Stimulated activated naive B cell treated with anti-CD40 and anti-IgM and Interleukin-4, amounts not matched to agents 10 μg/mL and 1 μg/mL and 100 μg/mL, for 72 hours (primary cell): ENCODE measurements around the gene ARHGEF28.

Experiments
- ATAC-seq, 2 donors: fragments of 150-1000 bp; cut with Tn5 transposase; replicated peaks; 2 replicates each; pipeline ENCODE4 v1.10.0; 2021; ENCODE audit warnings: moderate library complexity in 1 of 2
- DNase-seq: peaks from one replicate; pipeline ENCODE4 v3.0.0; 2021
- H3K27ac Mint-ChIP-seq: one replicate; pipeline ENCODE4 v1.8.0; 2022; ENCODE audit warnings: mild to moderate bottlenecking, mixed read lengths
- H3K27me3 Mint-ChIP-seq, 2 donors: one replicate each; pipeline ENCODE4 v1.8.0; 2022; ENCODE audit warnings: mixed read lengths in 2 of 2
- H3K36me3 Mint-ChIP-seq, 2 donors: one replicate each; pipeline ENCODE4 v1.8.0; 2022; ENCODE audit warnings: mixed read lengths in 2 of 2, mild to moderate bottlenecking in 1 of 2
- H3K4me1 Mint-ChIP-seq, 2 donors: one replicate each; pipeline ENCODE4 v1.8.0; 2022; ENCODE audit warnings: mixed read lengths in 2 of 2, mild to moderate bottlenecking in 1 of 2
- H3K4me3 Mint-ChIP-seq, 2 donors: one replicate each; pipeline ENCODE4 v1.8.0; 2022; ENCODE audit warnings: mild to moderate bottlenecking in 2 of 2, mixed read lengths in 2 of 2, moderate library complexity in 1 of 2
- H3K9me3 Mint-ChIP-seq, 2 donors: one replicate each; pipeline ENCODE4 v1.8.0; 2022; ENCODE audit warnings: mixed read lengths in 2 of 2, mild to moderate bottlenecking in 1 of 2

Gene ARHGEF28

DNA sequence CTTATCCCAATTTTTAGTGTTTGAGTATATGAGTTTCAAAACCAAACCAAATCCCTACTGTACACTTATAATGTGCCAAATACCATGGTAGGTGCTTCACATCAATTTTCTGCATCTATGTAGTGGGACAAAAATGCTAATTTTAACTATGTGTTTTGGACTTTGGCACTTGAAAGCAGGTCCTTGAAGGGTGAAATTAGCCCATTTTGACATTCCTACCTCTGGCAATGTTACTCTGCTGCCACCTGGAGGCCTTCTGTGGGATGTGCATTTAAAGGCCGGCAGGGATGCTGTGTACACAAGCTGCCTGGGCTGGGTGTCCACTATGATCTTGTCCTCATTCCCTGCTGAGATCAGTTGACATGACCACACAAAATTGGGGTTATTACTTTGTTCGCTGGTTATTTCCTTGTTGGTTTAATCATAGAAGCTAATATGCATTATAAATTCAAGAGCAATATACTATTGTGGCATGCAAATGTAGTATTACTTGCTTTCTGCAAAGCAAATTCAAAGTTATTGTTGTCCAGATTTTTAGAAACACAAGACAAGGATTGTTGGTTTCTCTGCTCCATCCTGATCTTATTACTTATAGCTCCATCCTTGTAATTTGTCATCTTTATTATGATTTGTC lies 166.8 kb downstream of the ARHGEF28 start:
- no peak overlapping the region for H3K4me3 Mint-ChIP-seq
- no peaks in the 10 kb centered on the region for H3K36me3 Mint-ChIP-seq
- peaks cover 0 to 7% of the 10 kb centered on the region in 2 donors for H3K4me1 Mint-ChIP-seq
- peak; percentile 76 to 87 for ATAC-seq
- H3K27ac Mint-ChIP-seq = no peak overlapping the region
- H3K9me3 Mint-ChIP-seq = no peaks in the 10 kb centered on the region
- peaks cover 7 to 12% of the 10 kb centered on the region in 2 donors for H3K27me3 Mint-ChIP-seq
- DNase-seq = peak; percentile 50

DNA sequence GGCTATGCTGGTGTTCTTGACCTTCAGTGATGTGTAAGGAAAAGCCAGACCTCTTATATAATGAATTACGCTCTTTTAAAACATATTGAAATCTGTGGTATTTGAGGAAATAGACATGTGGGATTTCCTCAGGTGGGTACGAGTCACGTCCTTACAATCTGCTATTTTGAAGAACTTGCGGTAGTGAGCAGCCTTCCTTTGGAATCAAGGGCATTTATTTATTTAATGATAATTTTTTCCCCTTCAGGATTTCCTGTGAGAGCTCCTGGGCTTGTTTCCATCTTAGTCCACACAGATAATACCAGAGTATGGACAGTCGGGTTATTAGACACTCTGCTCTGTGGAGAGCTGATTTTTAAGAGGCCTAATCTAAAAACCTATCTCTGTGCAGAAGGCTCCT lies 167.9 kb downstream of the ARHGEF28 start:
- no peak for DNase-seq
- H3K27me3 Mint-ChIP-seq = peaks cover 7 to 12% of the 10 kb centered on the region in 2 donors
- no peaks in the 10 kb centered on the region for H3K36me3 Mint-ChIP-seq
- no peaks in the 10 kb centered on the region for H3K9me3 Mint-ChIP-seq
- no peak overlapping the region for H3K4me3 Mint-ChIP-seq
- H3K27ac Mint-ChIP-seq = no peak overlapping the region
- ATAC-seq = no peak
- peaks cover 2 to 9% of the 10 kb centered on the region in 2 donors for H3K4me1 Mint-ChIP-seq

DNA sequence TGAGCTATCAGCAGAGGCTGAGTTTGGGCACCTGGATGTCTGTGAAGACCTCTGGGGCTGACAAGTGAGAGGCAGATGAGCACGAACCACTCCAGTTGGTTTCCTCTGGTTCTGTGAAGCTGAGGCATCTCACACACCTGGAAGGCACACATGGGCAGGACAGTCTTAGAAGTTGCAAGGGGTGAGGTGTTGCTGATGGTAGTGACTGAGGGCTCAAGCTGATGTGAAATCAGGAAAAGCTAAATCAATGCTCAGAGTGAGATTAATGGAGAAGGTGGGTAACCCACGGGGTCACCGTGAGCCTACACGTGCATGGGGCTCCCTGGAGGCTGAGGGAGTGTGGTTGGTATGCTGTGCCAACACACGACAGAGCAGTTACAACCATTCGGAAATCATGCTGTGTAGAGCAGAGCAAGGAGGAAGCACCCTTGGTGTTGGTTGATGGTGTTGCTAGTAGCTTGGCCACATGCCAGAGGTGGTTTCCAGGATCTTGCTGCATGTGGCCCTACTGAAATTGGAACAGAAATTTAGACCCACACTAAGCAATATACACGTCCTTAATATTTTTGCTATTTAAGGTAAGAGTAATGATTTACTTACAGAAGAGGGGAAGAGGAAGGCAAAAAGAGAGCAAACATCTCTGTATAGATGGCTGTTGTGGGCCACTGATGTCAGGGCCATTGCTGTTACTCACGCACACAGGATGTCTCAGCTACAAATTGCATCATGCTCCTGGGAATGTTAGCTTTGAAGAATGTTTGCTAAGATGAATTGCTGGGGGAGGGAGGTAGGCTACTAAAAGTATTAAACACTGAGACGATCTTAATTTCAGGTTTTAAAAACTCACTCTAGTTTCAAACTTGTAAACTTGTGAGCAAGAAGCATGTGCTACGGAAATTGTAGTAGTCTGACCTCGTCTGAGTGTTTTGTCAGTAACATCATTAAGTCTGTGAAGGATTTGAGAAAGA lies 170.5 kb downstream of the ARHGEF28 start:
- H3K27ac Mint-ChIP-seq = no peak overlapping the region
- H3K27me3 Mint-ChIP-seq = peaks cover 10 to 20% of the 10 kb centered on the region in 2 donors
- ATAC-seq = peak; percentile 38 to 49
- no peak for DNase-seq
- no peak overlapping the region for H3K4me3 Mint-ChIP-seq
- peaks cover 7 to 18% of the 10 kb centered on the region in 2 donors for H3K4me1 Mint-ChIP-seq
- H3K36me3 Mint-ChIP-seq = peaks cover 0 to 2% of the 10 kb centered on the region in 2 donors
- no peaks in the 10 kb centered on the region for H3K9me3 Mint-ChIP-seq

DNA sequence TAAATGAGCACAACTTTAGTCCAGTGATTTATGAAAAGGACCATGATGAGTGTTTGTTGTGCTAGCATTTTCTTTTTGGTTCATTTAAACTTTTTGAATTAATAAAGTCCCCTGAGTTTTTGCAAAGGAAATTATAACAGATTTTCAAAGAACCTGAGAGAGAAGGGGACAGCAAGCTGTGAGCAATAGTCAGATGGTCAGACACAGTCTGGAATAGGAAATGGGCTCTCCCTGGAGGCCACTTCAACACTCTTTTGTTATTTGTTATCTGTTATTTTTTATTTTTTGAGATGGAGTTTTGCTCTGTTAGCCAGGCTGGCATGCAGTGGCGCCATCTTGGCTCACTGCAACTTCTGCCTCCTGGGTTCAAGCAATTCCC lies 171.1 kb downstream of the ARHGEF28 start:
- Mint-ChIP-seq H3K27me3 (peaks cover 10 to 20% of the 10 kb centered on the region in 2 donors), H3K4me1 (peaks cover 7 to 18% of the 10 kb centered on the region in 2 donors), H3K36me3 (peaks cover 0 to 2% of the 10 kb centered on the region in 2 donors), H3K27ac (no peak overlapping the region), H3K9me3 (no peaks in the 10 kb centered on the region), H3K4me3 (no peak overlapping the region)
- DNase-seq (no peak), ATAC-seq (no peak)

DNA sequence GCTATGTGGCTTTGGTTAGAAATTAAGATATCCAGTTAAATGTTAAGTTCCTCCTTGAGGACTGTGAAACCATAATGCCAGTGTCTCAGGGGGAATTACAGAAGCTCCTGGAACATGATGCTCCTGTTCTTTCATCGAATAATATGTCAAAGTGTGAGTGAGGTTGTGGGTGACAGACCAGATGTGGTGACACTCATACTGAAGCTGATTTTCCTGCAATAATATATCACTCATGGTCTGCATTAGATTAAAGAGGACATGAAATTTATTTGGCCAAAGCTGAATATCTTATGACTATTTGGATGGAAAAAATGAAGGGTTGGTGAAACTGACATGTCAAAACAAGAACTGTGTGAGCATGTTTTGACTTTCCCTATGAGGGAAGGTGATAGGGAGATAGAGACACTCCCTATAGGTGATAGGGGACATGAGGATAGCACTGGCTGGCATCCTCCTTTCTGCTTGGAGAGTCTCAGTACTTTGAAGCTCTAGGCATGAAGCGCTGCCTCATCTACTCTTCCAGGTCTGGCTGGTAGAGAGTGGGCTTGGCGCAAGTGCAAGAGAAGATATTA lies 173.5 kb downstream of the ARHGEF28 start:
- no peak overlapping the region for H3K4me3 Mint-ChIP-seq
- H3K9me3 Mint-ChIP-seq = no peaks in the 10 kb centered on the region
- DNase-seq = no peak
- H3K4me1 Mint-ChIP-seq = peaks cover 7 to 18% of the 10 kb centered on the region in 2 donors
- no peak overlapping the region for H3K27ac Mint-ChIP-seq
- H3K36me3 Mint-ChIP-seq = peaks cover 0 to 2% of the 10 kb centered on the region in 2 donors
- peaks cover 13 to 20% of the 10 kb centered on the region in 2 donors for H3K27me3 Mint-ChIP-seq
- peak; percentile 77 to 89 for ATAC-seq

DNA sequence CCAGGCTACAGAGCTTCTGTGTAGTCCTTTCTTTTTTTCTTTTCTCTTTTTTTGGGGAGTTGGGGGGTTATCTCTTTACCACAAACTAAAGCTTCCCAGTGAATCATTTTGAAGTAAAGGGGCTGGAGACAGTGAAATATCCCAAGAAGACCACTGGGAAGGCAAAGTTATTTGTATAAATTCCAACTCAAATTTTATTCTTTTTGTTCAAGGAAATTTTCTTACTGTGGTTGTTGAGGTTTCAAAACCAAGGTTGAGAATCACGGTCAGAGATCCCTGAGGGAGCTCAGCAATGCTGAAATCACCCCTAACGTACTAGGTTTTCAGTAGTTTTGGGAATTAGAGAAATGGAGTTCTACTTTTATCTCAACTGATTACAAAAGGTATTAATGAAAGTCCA lies 175.7 kb downstream of the ARHGEF28 start:
- peaks cover 8 to 9% of the 10 kb centered on the region in 2 donors for H3K27me3 Mint-ChIP-seq
- peaks cover 0 to 2% of the 10 kb centered on the region in 2 donors for H3K36me3 Mint-ChIP-seq
- no peak overlapping the region for H3K4me3 Mint-ChIP-seq
- peaks cover 7 to 11% of the 10 kb centered on the region in 2 donors for H3K4me1 Mint-ChIP-seq
- no peak for DNase-seq
- ATAC-seq = no peak
- H3K27ac Mint-ChIP-seq = no peak overlapping the region
- H3K9me3 Mint-ChIP-seq = no peaks in the 10 kb centered on the region

DNA sequence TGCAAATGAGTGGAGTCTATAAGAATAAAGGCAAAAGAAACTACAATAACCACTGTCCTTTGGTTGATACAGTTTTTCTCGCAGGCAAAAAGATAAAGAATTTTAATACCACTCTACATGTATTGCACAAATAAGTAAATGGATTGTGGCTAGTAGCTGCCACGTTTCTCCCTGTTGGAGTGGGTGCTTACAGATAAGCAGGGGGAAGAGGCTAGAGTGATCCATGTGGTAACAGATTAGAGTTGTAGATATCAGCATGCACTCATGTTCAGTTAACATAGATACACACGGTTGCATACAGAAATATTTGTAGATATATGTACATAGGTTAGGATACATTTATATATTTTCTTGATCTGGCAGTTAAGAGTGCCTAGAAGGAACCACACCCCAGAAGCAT lies 179.5 kb downstream of the ARHGEF28 start:
- no peak for DNase-seq
- no peak for ATAC-seq
- H3K9me3 Mint-ChIP-seq = no peaks in the 10 kb centered on the region
- no peak overlapping the region for H3K27ac Mint-ChIP-seq
- H3K36me3 Mint-ChIP-seq = peaks cover 0 to 1% of the 10 kb centered on the region in 2 donors
- no peak overlapping the region for H3K4me3 Mint-ChIP-seq
- no peaks in the 10 kb centered on the region for H3K4me1 Mint-ChIP-seq
- H3K27me3 Mint-ChIP-seq = peaks cover 6 to 8% of the 10 kb centered on the region in 2 donors

DNA sequence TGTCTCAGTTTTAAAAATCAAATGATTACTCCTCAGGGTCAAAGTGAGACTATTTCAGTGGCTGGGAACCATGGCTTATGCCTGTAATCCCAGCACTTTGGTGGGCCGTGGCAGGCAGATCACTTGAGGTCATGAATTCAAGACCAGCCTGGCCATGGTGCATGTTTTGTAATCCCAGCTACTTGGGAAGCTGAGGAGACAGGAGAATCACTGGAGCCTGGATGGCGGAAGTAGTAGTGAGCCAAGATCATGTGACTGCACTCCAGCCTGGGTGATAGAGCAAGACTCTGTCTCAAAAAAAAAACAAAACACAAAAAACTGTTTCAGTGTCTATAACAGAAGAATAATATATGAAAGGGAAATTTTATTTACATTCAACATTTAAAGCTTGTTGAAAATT lies 182.9 kb downstream of the ARHGEF28 start:
- no peaks in the 10 kb centered on the region for H3K36me3 Mint-ChIP-seq
- no peak for DNase-seq

DNA sequence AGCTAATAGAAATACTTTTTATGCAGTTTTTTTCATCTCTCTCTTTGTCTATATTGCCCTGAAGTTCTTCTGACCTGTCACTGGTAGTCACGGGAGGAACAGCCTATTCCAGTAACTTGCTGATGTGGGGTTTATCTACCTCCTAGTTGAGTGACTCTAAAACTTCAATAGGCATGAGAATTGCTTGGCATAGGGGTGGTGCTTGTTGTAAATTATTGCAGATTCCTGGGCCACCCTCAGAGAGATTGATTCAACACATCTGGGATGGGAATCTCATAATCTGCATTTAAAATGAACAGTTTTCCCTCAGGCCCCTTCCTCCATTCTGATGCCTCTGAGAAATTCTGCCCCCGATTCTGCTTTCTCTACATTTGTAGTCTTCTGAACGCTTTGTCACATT lies 184.4 kb downstream of the ARHGEF28 start:
- no peaks in the 10 kb centered on the region for H3K36me3 Mint-ChIP-seq
- ATAC-seq = no peak
- DNase-seq = no peak
- H3K4me3 Mint-ChIP-seq = no peak overlapping the region
- H3K4me1 Mint-ChIP-seq = no peaks in the 10 kb centered on the region
- no peak overlapping the region for H3K27ac Mint-ChIP-seq
- H3K27me3 Mint-ChIP-seq = peaks cover 8 to 14% of the 10 kb centered on the region in 2 donors
- no peaks in the 10 kb centered on the region for H3K9me3 Mint-ChIP-seq

More for the DNA sequence above, 182.9 kb downstream of the ARHGEF28 start:
- Mint-ChIP-seq H3K4me1 (no peaks in the 10 kb centered on the region), H3K27me3 (peaks cover 8 to 13% of the 10 kb centered on the region in 2 donors), H3K4me3 (no peak overlapping the region), H3K9me3 (no peaks in the 10 kb centered on the region), H3K27ac (no peak overlapping the region)
- no peak for ATAC-seq

DNA sequence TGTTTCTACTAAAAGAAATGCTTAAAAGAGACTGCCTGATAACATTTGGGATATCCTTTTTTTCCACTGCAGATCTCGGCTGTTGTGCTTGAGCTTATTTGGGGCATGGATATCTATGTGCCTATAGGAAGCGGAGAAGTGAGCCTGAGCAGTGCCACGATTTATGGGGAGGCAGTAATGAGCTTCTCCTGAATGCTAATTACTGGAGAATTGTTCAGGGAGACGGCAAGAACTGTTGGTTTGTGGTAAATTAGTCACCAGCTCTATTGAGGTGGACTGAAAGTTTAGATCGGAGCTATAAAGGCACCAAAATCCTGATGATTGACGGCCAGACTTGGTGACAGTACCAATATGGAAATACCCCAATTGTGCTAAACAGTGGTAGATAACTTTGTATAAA lies 186.5 kb downstream of the ARHGEF28 start:
- Mint-ChIP-seq H3K4me3 (no peak overlapping the region), H3K4me1 (no peaks in the 10 kb centered on the region), H3K36me3 (no peaks in the 10 kb centered on the region), H3K27me3 (peaks cover 8 to 19% of the 10 kb centered on the region in 2 donors), H3K27ac (no peak overlapping the region), H3K9me3 (no peaks in the 10 kb centered on the region)
- DNase-seq (no peak), ATAC-seq (no peak)

DNA sequence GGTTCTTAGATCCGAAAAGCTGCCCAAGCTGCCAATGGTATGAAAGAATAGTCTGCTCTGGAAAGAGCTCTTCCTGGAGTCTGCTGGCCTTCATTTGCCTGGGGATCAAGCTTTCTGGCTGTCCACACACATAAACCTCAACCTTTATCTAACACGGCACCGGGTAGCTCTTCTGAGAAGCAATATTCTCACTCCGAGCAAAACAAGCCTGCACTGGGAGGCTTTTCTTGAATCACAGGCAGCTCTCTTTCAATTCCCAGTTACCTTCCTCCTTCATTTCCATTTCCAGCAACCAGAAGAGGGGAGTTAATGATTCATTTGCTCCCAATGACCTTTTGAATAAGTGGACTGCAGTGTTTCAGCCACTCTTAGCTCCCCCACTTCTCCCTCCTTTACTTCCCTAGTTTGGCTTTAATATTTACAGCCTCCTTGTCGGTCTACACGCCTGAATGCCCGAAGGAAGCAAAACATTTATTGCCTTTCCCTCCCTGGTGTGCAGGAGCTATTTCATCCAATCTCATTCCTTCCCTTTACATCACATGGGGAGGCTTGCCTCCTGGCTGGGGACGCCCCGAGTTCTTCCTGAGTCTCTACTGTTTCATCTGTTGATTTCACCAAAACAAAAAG lies 187.1 kb downstream of the ARHGEF28 start:
- Mint-ChIP-seq H3K27me3 (peaks cover 8 to 19% of the 10 kb centered on the region in 2 donors), H3K27ac (no peak overlapping the region), H3K4me1 (no peaks in the 10 kb centered on the region), H3K4me3 (no peak overlapping the region), H3K36me3 (no peaks in the 10 kb centered on the region), H3K9me3 (no peaks in the 10 kb centered on the region)
- ATAC-seq (no peak), DNase-seq (no peak)

DNA sequence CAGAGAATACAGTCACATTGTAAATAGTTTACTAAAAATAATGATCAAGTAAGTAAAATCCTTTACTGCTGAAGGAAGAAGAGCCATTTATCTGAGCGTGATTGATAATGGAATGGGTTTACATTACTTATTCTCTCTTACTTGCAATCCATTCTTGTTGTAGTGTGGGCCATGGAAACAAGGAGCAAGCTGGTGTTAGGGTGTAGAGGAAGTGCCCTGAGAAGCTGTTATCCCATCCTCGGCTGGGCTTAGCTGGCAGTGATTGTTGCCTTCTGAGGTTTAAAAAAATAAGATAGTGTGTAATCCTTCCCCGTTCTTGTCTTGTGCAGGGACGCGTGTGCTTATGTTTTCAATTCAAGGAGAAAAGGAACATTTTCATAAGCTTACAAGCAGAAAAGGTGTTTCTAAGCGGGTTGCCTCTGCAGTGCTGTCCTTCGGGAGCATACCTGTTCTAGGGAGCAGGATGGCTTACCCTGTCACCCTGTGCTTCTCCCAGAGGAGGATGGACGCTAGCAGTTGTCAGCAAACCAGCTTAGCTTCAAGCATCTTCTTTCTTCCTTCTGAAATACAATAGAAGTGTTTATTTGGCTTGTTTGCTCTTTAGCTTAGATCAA lies 188.3 kb downstream of the ARHGEF28 start:
- Mint-ChIP-seq H3K36me3 (no peaks in the 10 kb centered on the region), H3K4me1 (no peaks in the 10 kb centered on the region), H3K27ac (no peak overlapping the region), H3K27me3 (peaks cover 8 to 20% of the 10 kb centered on the region in 2 donors), H3K4me3 (no peak overlapping the region), H3K9me3 (no peaks in the 10 kb centered on the region)
- ATAC-seq (no peak), DNase-seq (no peak)

DNA sequence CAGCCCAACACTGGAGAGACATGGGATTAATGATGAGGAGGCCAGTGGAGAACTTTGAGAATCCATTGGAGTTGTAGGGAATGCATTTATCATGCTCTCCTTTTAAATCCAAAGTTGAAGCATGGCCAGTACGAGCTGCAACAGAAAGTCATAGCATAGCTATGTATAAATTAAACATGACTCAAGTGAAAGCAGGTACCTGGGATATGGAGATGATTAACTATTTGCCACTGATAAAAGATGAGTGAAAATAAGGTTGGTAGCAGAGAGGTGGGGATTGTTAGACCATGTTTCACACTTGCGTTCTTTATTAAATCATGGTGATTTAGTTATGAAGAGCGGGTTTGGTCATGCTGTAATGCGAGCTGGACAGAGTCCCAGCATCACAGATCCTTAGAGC lies 189.6 kb downstream of the ARHGEF28 start:
- Mint-ChIP-seq H3K36me3 (no peaks in the 10 kb centered on the region), H3K9me3 (no peaks in the 10 kb centered on the region), H3K27ac (no peak overlapping the region), H3K27me3 (peaks cover 8 to 28% of the 10 kb centered on the region in 2 donors), H3K4me3 (no peak overlapping the region), H3K4me1 (no peaks in the 10 kb centered on the region)
- DNase-seq (no peak), ATAC-seq (no peak)
